ENCODE results near the gene KRT39. TPM values are rescaled to one million over a fixed set of nuclear protein-coding genes. Genes with fewer than 3 reads are reported as not detected.

Gene KRT39
- total and polyA plus RNA-seq, 2 of the 8 experiments (the other 6 are each of a cell fraction or from before 2014, with no cell fraction given), result not detected

DNA sequence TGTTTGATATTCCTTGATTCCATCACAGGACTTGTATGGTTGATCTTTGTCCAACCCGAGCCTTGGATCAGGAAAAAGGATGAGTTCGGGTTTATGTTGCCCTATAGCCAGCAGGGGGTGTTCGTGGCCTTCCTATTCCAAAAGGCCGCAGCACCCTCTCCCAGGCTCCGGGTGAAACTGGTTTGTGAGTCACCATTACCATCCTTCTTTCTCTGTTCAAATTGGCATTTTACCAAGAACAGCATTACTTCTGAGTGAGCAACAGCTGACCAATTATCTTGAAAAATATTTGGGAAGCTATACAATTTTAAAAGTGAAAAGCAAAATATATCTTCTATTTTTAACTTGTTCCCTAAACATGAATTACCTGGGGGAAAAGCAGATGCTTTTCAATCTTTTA lies 57.4 kb downstream of the KRT39 start:
- no peak overlapping the region for H2AFZ ChIP-seq (ENCODE audit: low read length)
- ChIA-PET CTCF (ENCODE audit: partially characterized antibody) (interaction anchor here (0.6 to 2.2 kb wide), 13 partner anchors 23 to 754 kb away, joined by 3 to 6 read pairs (median 4); no protein-coding TSS in a partner anchor), POLR2A (ENCODE audit: partially characterized antibody) (no interaction called here)
- no peaks in the 10 kb centered on the region for H3K9me3 ChIP-seq (ENCODE audit: insufficient read depth in 2 of 2, low read depth in 1 of 2, low read length in 1 of 2)
- peaks cover 0 to 2% (median under 1%) of the 10 kb centered on the region in 4 experiments; a peak in 2 of 7 replicates for H3K4me1 ChIP-seq (replicated peaks in 1 of 4; ENCODE audit: control insufficient read depth in 3 of 4, insufficient read depth in 4 of 4, low read length in 3 of 4)
- no peak overlapping the region for H4K91ac ChIP-seq (replicated peaks; ENCODE audit: insufficient read length, low read length)
- no peaks in the 10 kb centered on the region for H3K27me3 ChIP-seq (replicated peaks in 1 of 4; ENCODE audit: control insufficient read depth in 3 of 4, extremely low read depth in 1 of 4, insufficient read depth in 3 of 4, low read length in 3 of 4)
- no peaks in the 10 kb centered on the region for H3K36me3 ChIP-seq (ENCODE audit: control insufficient read depth in 2 of 4, insufficient read depth in 4 of 4, low read length in 3 of 4)
- H2AK5ac ChIP-seq (ENCODE audit: low read depth, low read length), result no peak overlapping the region
- no peak overlapping the region for H3K4me3 ChIP-seq (ENCODE audit: extremely low read depth in 1 of 4, insufficient read depth in 2 of 4, low read depth in 3 of 4, low read length in 4 of 4)
- no peaks in the 10 kb centered on the region for H3K23me2 ChIP-seq (ENCODE audit: low read depth, low read length)
- WGBS, 2 experiments (ENCODE audit: extremely low coverage in 1 of 2, insufficient coverage in 1 of 2, insufficient read length in 1 of 2, insufficient replicate concordance in 2 of 2, low coverage in 1 of 2, low lambda C conversion rate in 2 of 2, missing lambda C conversion rate in 1 of 2), result 23% methylated on average over 5 of the region's 5 CpGs; no CpG with 5 or more reads in 1 of the 2 experiments
- H3K4ac ChIP-seq (replicated peaks; ENCODE audit: insufficient read length, low read depth, low read length), result no peak overlapping the region
- no peak overlapping the region for H2BK120ac ChIP-seq (replicated peaks; ENCODE audit: low read depth, low read length)
- no peaks in the 10 kb centered on the region for H3K79me1 ChIP-seq (ENCODE audit: low read depth, low read length)
- no peak overlapping the region for H4K5ac ChIP-seq (ENCODE audit: insufficient read length, low read depth, low read length)
- H3K18ac ChIP-seq (ENCODE audit: extremely low read depth, low read length), result no peak overlapping the region
- no peak overlapping the region for H3K4me2 ChIP-seq (ENCODE audit: insufficient read depth in 1 of 2, low read depth in 2 of 2, low read length in 2 of 2)
- no peak overlapping the region for H2BK15ac ChIP-seq (ENCODE audit: low read length)
- H4K20me1 ChIP-seq (replicated peaks in 1 of 2; ENCODE audit: control insufficient read depth in 1 of 2, insufficient read depth in 2 of 2, low read length in 2 of 2), result no peaks in the 10 kb centered on the region
- no peak overlapping the region for H2BK5ac ChIP-seq (ENCODE audit: low read depth, low read length)
- H4K8ac ChIP-seq (ENCODE audit: extremely low read depth, insufficient read depth, low read length), result no peak overlapping the region
- no peak overlapping the region for H2BK12ac ChIP-seq (ENCODE audit: low read depth, low read length)
- H2BK20ac ChIP-seq (ENCODE audit: low read length), result no peak overlapping the region
- no peaks in the 10 kb centered on the region for H3K79me2 ChIP-seq (ENCODE audit: control insufficient read depth in 1 of 2, insufficient read depth in 2 of 2, low read length in 2 of 2)
- no peak overlapping the region for H3K14ac ChIP-seq (ENCODE audit: insufficient read length)
- no peak overlapping the region for H3K9ac ChIP-seq (replicated peaks in 1 of 4; ENCODE audit: extremely low read depth in 1 of 4, low read depth in 3 of 4, low read length in 3 of 4)
- no peak overlapping the region for H3K27ac ChIP-seq (ENCODE audit: low read depth, low read length)
- no peak overlapping the region for H3K23ac ChIP-seq (ENCODE audit: insufficient read length)
- DNase-seq (ENCODE audit: low read depth in 1 of 2, low spot score in 2 of 2) (peak; percentile 33 to 70), FAIRE-seq (peak; percentile 95)
- no peak overlapping the region for H3K56ac ChIP-seq (replicated peaks; ENCODE audit: insufficient read length, low read depth, low read length)
- TF ChIP-seq ASH2L (IDR thresholded peaks at IDR 0.05; ENCODE audit: low read length), result no peak
- no peak for TF ChIP-seq NANOG (IDR thresholded peaks at IDR 0.05; ENCODE audit: insufficient read depth, low read depth, low read length, poor library complexity, severe bottlenecking)
- no peak for TF ChIP-seq SAP30 (IDR thresholded peaks at IDR 0.05; ENCODE audit: insufficient read depth, insufficient replicate concordance, low read length)
- no peak for TF ChIP-seq TBP (IDR thresholded peaks at IDR 0.05; ENCODE audit: low read depth, low read length)
- no peak for TF ChIP-seq SRF (IDR thresholded peaks at IDR 0.05; ENCODE audit: low read depth, low read length)
- no peak for TF ChIP-seq EP300 (IDR thresholded peaks at IDR 0.05; ENCODE audit: borderline replicate concordance in 1 of 2, low read depth in 2 of 2, low read length in 2 of 2)
- no peak for TF ChIP-seq SP2 (IDR thresholded peaks at IDR 0.05; ENCODE audit: low read length)
- peak; percentile 98 for TF ChIP-seq RAD21 (IDR thresholded peaks at IDR 0.05 in 1 of 2, conservative IDR thresholded peaks at IDR 0.05 in 1 of 2; ENCODE audit: low read depth in 2 of 2, low read length in 2 of 2)
- no peak for TF ChIP-seq HDAC2 (IDR thresholded peaks at IDR 0.05; ENCODE audit: borderline replicate concordance in 1 of 2, low read depth in 2 of 2, low read length in 2 of 2)
- TF ChIP-seq, protein P1, sequence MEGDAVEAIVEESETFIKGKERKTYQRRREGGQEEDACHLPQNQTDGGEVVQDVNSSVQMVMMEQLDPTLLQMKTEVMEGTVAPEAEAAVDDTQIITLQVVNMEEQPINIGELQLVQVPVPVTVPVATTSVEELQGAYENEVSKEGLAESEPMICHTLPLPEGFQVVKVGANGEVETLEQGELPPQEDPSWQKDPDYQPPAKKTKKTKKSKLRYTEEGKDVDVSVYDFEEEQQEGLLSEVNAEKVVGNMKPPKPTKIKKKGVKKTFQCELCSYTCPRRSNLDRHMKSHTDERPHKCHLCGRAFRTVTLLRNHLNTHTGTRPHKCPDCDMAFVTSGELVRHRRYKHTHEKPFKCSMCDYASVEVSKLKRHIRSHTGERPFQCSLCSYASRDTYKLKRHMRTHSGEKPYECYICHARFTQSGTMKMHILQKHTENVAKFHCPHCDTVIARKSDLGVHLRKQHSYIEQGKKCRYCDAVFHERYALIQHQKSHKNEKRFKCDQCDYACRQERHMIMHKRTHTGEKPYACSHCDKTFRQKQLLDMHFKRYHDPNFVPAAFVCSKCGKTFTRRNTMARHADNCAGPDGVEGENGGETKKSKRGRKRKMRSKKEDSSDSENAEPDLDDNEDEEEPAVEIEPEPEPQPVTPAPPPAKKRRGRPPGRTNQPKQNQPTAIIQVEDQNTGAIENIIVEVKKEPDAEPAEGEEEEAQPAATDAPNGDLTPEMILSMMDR (IDR thresholded peaks at IDR 0.05; ENCODE audit: control extremely low read depth in 1 of 3, insufficient read depth in 1 of 3, low read depth in 1 of 3, low read length in 3 of 3), result peak; percentile 47 to 80 (median 77)
- TF ChIP-seq CEBPB (IDR thresholded peaks at IDR 0.05; ENCODE audit: low read depth, low read length), result no peak
